Measurements from ENCODE around the gene CSNK2A2. TPM values are rescaled to one million over a fixed set of nuclear protein-coding genes. Genes with fewer than 3 reads are reported as not detected.

The CSNK2A2 gene
- total and polyA plus RNA-seq, 9 of the 15 experiments (the other 6 are each of a cell fraction or from before 2014, with no cell fraction given) = 20.8 to 109 (median 44.7) TPM

- TF ChIP-seq ZBTB43 (CRISPR knock-in tag; IDR thresholded peaks at IDR 0.05) (0 out of 2 replicates have a peak, but pooled peaks have one; percentile 62), MITF (IDR thresholded peaks at IDR 0.05) (peak; percentile 87), CTBP1 (IDR thresholded peaks at IDR 0.05; ENCODE audit: borderline replicate concordance) (peak; percentile 95), SMARCE1 (IDR thresholded peaks at IDR 0.05) (no peak; the same call in 1 of the 2 replicates), ZBTB26 (CRISPR knock-in tag; IDR thresholded peaks at IDR 0.05) (no peak), PML (IDR thresholded peaks at IDR 0.05; ENCODE audit: low read length) (peak; percentile 43; the same call in 1 of the 2 replicates), JUN (IDR thresholded peaks at IDR 0.05; ENCODE audit: borderline replicate concordance, low read depth, low read length) (peak; percentile 63; the same call in 1 of the 2 replicates), JUN (CRISPR knock-in tag; IDR thresholded peaks at IDR 0.05; ENCODE audit: borderline replicate concordance) (peak; percentile 94; the same call in 1 of the 2 replicates), CTCFL (IDR thresholded peaks at IDR 0.05; ENCODE audit: borderline replicate concordance, insufficient read depth, low read depth, low read length, poor library complexity, severe bottlenecking) (no peak), ARID4B (CRISPR knock-in tag; IDR thresholded peaks at IDR 0.05) (peak; percentile 96), CBX3 (IDR thresholded peaks at IDR 0.05; ENCODE audit: borderline replicate concordance in 1 of 2, low read length in 2 of 2) (peak in 1 of 2 experiments; percentile 80; a peak in 1 of 3 replicates), FOS (IDR thresholded peaks at IDR 0.05; ENCODE audit: extremely low read depth, insufficient read length) (peak; percentile 67), MCM2 (IDR thresholded peaks at IDR 0.05; ENCODE audit: low read depth) (no peak)
Measured at GRCh38 chr16:58129097-58129936, 68.6 kb downstream of the CSNK2A2 start, which contains the start of gene CFAP20 (continued).

Data from K562 (cell line).